Body of pancreas (tissue), 4 donors: Measurements from ENCODE around the gene SLC24A3. TPM values are rescaled to one million over a fixed set of nuclear protein-coding genes. Genes with fewer than 3 reads are reported as not detected.

ENCODE experiments used
- ATAC-seq: fragments of 150-250 bp; one replicate; pipeline ENCODE4 v1.9.1; 2016
- DNase-seq, 4 donors: peaks; one replicate each; pipeline ENCODE4 v3.0.0-alpha.2; 2019
- H3K27ac ChIP-seq, 4 donors: fragments of 200-600 bp; sonication (generic); 1 replicate in 3 of 4; 2 replicates in 1 of 4; pipeline versions ENCODE4 v1.5.1 to v1.6.1; 2016 to 2019; ENCODE audit warnings: mild to moderate bottlenecking in 1 of 4, mixed read lengths in 1 of 4, moderate library complexity in 1 of 4
- H3K27me3 ChIP-seq, 2 donors: fragments of 200-600 bp; sonication (generic); one replicate each; pipeline ENCODE4 v1.6.0; 2016; ENCODE audit warnings: mild to moderate bottlenecking in 1 of 2
- H3K36me3 ChIP-seq, 2 donors: fragments of 200-600 bp; sonication (generic); replicated peaks in 1 of 2; 2 replicates each; pipeline ENCODE4 v1.5.1; 2016; ENCODE audit warnings: low read depth in 2 of 2; ENCODE audit not compliant: insufficient read depth in 1 of 2
- H3K4me1 ChIP-seq: fragments of 200-600 bp; sonication (generic); one replicate; pipeline ENCODE4 v1.6.0; 2016
- H3K4me3 ChIP-seq, 2 donors: fragments of 200-600 bp; sonication (generic); 1 replicate in 1 of 2; 2 replicates in 1 of 2; pipeline ENCODE4 v1.5.1; 2016 to 2019
- H3K9me3 ChIP-seq, 3 donors: fragments of 200-600 bp; sonication (generic); 1 replicate in 2 of 3; 2 replicates in 1 of 3; pipeline ENCODE4 v1.5.1; 2016
- CTCF ChIP-seq, 7 experiments: fragments of 450-650 bp in 4 of 7; fragments of 200-600 bp in 3 of 7; sonication (generic) in 3 of 7; IDR thresholded peaks; one replicate each; pipeline ENCODE4 v1.5.1; 2016 to 2019; ENCODE audit warnings: antibody characterized with exemption in 7 of 7
- POLR2A ChIP-seq, 3 donors: fragments of 450-650 bp; IDR thresholded peaks; one replicate each; pipeline ENCODE4 v1.6.1; 2016; ENCODE audit warnings: antibody characterized with exemption in 3 of 3, mild to moderate bottlenecking in 2 of 3
- WGBS, 2 donors: methylation state at CpG; one replicate each; pipeline ENCODE4 v1.1.5; 2017; 5-methylcytosine and 5-hydroxymethylcytosine counted together
- intact Hi-C: fragments of 100-400 bp; cut with DNase I; formaldehyde crosslinking; loops from one replicate; pipeline ENCODE4 v1.15.1; 2023
- total RNA-seq, 2 donors: library from RNA; depleted of rRNA; stranded (reverse); fragments of >200 nt; gene quantifications; one replicate each; pipeline ENCODE4 v1.1.0, GENCODE V29; 2016

The SLC24A3 gene
- total RNA-seq, 2 donors from 2014 or later, result 0.66 to 1.0 TPM

- intact Hi-C loops, result no loop called here
- Histone ChIP-seq H3K4me1 (no peaks in the 10 kb centered on the region), H3K27me3 (no peaks in the 10 kb centered on the region), H3K4me3 (no peak overlapping the region), H3K9me3 (no peaks in the 10 kb centered on the region), H3K36me3 (no peaks in the 10 kb centered on the region), H3K27ac (no peak overlapping the region)
- DNase-seq (no peak), ATAC-seq (no peak)
- 69 to 72% methylated on average over 2 of the region's 2 CpGs for WGBS, 2 donors
- TF ChIP-seq POLR2A (IDR thresholded peaks at IDR 0.05), result no peak
- TF ChIP-seq CTCF (IDR thresholded peaks at IDR 0.05), result no peak
Measured at GRCh38 chr20:19456595-19457395, 244.4 kb downstream of the SLC24A3 start.

- 30 to 45% methylated on average over 3 of the region's 3 CpGs for WGBS, 2 donors
- H3K36me3 ChIP-seq, result no peaks in the 10 kb centered on the region
- intact Hi-C loops, result no loop called here
- no peaks in the 10 kb centered on the region for H3K27me3 ChIP-seq
- no peaks in the 10 kb centered on the region for H3K4me1 ChIP-seq
- TF ChIP-seq POLR2A (IDR thresholded peaks at IDR 0.05) (no peak), CTCF (IDR thresholded peaks at IDR 0.05) (no peak)
- H3K9me3 ChIP-seq, result no peaks in the 10 kb centered on the region
- no peak overlapping the region for H3K27ac ChIP-seq
- H3K4me3 ChIP-seq, result no peak overlapping the region
- no peak for ATAC-seq
- DNase-seq, result no peak
Measured at GRCh38 chr20:19457611-19458010, 245.2 kb downstream of the SLC24A3 start.

- Histone ChIP-seq H3K27ac (no peak overlapping the region), H3K36me3 (no peaks in the 10 kb centered on the region), H3K4me1 (no peaks in the 10 kb centered on the region), H3K4me3 (no peak overlapping the region), H3K9me3 (no peaks in the 10 kb centered on the region), H3K27me3 (no peaks in the 10 kb centered on the region)
- DNase-seq (no peak), ATAC-seq (no peak)
- WGBS, 2 donors, result 59 to 60% methylated on average over 6 of the region's 6 CpGs
- intact Hi-C loops, result no loop called here
- TF ChIP-seq POLR2A (IDR thresholded peaks at IDR 0.05) (no peak), CTCF (IDR thresholded peaks at IDR 0.05) (no peak)
Measured at GRCh38 chr20:19460386-19460785, 247.9 kb downstream of the SLC24A3 start.

- 59 to 72% methylated on average over 6 of the region's 6 CpGs for WGBS, 2 donors
- TF ChIP-seq POLR2A (IDR thresholded peaks at IDR 0.05), result no peak
- TF ChIP-seq CTCF (IDR thresholded peaks at IDR 0.05), result no peak
- H3K9me3 ChIP-seq, result no peaks in the 10 kb centered on the region
- ATAC-seq (no peak), DNase-seq (no peak)
- no peak overlapping the region for H3K27ac ChIP-seq
- no peak overlapping the region for H3K4me3 ChIP-seq
- intact Hi-C loops, result no loop called here
- H3K4me1 ChIP-seq, result no peaks in the 10 kb centered on the region
- H3K27me3 ChIP-seq, result no peaks in the 10 kb centered on the region
- H3K36me3 ChIP-seq, result no peaks in the 10 kb centered on the region
Measured at GRCh38 chr20:19462491-19462890, 250.0 kb downstream of the SLC24A3 start.

GRCh38 chr20:19463597-19463996 is 251.2 kb downstream of the SLC24A3 start:
- Histone ChIP-seq H3K27me3 (no peaks in the 10 kb centered on the region), H3K27ac (no peak overlapping the region), H3K4me1 (no peaks in the 10 kb centered on the region), H3K9me3 (no peaks in the 10 kb centered on the region), H3K36me3 (no peaks in the 10 kb centered on the region), H3K4me3 (no peak overlapping the region)
- no peak for TF ChIP-seq POLR2A (IDR thresholded peaks at IDR 0.05)
- TF ChIP-seq CTCF (IDR thresholded peaks at IDR 0.05), result no peak
- no peak for DNase-seq
- ATAC-seq, result no peak
- WGBS, 2 donors, result 69 to 77% methylated on average over 3 to 4 of the region's 4 CpGs
- intact Hi-C loops, result no loop called here
